MG63 (cell line): ENCODE data around the gene INKA1. TPM values are rescaled to one million over a fixed set of nuclear protein-coding genes. Genes with fewer than 3 reads are reported as not detected.
A peak's percentile ranks its signal among the peaks of the same experiment; 100 is the strongest.
"Not testable (repeated sequence)": the region's sequence is repeated elsewhere in the genome, so short reads cannot be mapped to it uniquely, and the experiment has no call there.

Experiments used
- DNase-seq: peaks from one replicate; pipeline ENCODE4 v3.0.0-alpha.2; 2020
- H3K27me3 ChIP-seq: fragments of 250-450 bp; sonication (Bioruptor Pico); 2 replicates; pipeline ENCODE4 v1.5.1; 2020; ENCODE audit warnings: mild to moderate bottlenecking, moderate library complexity
- H3K36me3 ChIP-seq: fragments of 250-450 bp; sonication (Bioruptor Pico); 2 replicates; pipeline ENCODE4 v1.5.1; 2020; ENCODE audit warnings: mild to moderate bottlenecking, moderate library complexity
- H3K4me3 ChIP-seq: fragments of 250-450 bp; sonication (Bioruptor Pico); 2 replicates; pipeline ENCODE4 v1.5.1; 2020; ENCODE audit warnings: mild to moderate bottlenecking, moderate library complexity
- H3K9me3 ChIP-seq: fragments of 250-450 bp; sonication (Bioruptor Pico); 2 replicates; pipeline ENCODE4 v1.5.1; 2020; ENCODE audit warnings: mild to moderate bottlenecking, moderate library complexity
- total RNA-seq: library from RNA; depleted of rRNA; stranded (reverse); fragments of >200 nt; shearing (Covaris generic); gene quantifications from 2 replicates; pipeline ENCODE4 v1.2.3, GENCODE V29; 2014; ENCODE audit warnings: low replicate concordance

Gene INKA1
- total RNA-seq, 1 experiment from 2014 or later = 3.2 TPM

DNA sequence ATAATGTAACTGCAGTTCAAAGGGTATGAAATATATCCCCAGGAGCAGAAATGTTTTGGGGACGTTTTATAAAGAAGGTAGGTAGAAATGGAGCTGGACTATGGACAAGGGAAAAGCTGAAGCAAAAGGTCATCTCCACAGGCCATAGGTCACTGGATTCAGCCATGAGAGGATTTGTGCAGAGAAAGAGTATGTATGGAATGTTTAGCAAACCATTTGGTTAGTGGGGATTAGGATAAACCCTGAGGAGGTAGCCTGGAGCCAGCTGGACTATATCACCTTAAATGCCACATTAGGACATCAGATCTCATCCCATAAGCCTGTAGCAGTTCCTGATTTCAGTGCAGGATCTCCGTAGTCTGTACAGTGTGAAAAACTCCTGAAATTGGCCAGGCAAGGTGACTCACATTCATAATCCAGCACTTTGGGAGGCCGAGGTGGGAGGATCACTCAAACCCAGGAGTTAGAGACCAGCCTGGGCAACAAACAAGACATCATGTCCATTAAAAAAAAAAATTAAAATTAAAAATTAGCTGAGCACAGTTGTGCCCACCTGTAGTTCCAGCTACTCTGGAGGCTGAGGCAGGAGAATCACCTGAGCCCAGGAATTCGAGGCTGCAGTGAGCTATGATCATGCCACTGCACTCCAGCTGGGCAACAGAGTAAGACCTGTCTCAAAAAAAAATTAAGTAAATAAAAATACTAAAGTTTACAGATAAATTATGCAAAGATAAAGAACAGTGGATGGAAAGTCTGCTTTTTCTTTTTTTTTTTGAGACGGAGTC is 21.5 kb upstream of the INKA1 start:
- no peaks in the 10 kb centered on the region for H3K9me3 ChIP-seq
- H3K4me3 ChIP-seq = no peak overlapping the region
- DNase-seq = no peak
- H3K27me3 ChIP-seq = no peaks in the 10 kb centered on the region
- peaks cover 4% of the 10 kb centered on the region; the same call in 1 of the 2 replicates for H3K36me3 ChIP-seq

DNA sequence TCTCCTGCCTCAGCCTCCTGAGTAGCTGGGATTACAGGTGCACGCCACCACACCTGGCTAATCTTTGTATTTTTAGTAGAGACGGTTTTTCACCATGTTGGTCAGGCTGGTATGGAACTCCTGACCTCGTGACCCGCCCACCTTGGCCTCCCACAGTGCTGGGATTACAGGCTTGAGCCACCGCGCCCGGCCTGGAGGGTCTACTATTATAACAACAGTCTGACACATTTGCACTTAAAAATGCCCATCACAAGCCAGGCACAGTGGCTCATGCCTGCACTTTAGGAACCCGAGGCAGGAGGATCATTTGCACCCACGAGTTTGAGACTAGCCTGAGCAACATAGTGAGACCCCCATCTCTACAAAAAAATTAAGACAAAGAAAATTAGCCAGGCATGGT is 20.8 kb upstream of the INKA1 start:
- H3K36me3 ChIP-seq, H3K27me3 ChIP-seq, DNase-seq, H3K4me3 ChIP-seq, H3K9me3 ChIP-seq: not testable (repeated sequence)

DNA sequence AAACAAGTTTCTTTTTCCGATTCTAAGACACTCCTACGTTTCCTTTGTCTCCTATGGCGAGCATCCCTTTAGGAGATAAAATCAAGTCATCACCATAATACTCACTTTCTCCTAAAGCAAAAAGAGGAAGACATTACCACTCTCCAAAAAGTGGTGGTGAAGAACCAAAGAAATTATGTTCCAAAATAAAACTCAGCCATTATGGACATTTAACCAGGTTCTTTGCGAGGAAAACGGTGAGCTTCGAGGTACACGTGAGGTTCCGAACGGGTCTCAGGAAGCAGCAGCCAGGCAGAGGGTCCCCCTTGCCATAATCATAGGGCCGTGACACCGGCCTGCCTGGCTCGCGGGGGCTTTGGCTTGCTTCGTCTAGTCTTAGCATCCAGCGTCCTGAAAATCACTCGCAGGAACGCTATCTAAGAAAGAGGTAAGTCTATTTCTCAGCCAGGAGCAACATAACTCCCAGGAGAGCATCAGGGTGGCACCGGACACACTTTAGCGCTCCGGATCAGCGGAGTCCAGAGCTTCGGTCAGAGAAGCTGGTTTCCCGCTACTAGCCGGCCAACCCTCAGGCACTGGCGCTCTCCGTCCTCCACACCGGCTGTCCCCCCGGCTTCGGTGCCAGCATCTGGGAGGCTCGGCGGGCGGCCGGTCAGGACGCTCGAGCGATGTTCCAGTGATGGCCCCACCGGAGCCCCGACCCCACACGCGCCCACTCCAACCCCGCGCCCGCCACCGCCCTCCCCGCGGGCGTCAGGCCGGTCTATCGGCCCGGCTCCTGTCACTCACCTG is 17.3 kb upstream of the INKA1 start:
- Histone ChIP-seq H3K9me3 (no peaks in the 10 kb centered on the region), H3K27me3 (no peaks in the 10 kb centered on the region), H3K4me3 (peak overlapping the region; percentile 92), H3K36me3 (peaks cover 4% of the 10 kb centered on the region; the same call in 1 of the 2 replicates)
- peak; percentile 30 for DNase-seq

DNA sequence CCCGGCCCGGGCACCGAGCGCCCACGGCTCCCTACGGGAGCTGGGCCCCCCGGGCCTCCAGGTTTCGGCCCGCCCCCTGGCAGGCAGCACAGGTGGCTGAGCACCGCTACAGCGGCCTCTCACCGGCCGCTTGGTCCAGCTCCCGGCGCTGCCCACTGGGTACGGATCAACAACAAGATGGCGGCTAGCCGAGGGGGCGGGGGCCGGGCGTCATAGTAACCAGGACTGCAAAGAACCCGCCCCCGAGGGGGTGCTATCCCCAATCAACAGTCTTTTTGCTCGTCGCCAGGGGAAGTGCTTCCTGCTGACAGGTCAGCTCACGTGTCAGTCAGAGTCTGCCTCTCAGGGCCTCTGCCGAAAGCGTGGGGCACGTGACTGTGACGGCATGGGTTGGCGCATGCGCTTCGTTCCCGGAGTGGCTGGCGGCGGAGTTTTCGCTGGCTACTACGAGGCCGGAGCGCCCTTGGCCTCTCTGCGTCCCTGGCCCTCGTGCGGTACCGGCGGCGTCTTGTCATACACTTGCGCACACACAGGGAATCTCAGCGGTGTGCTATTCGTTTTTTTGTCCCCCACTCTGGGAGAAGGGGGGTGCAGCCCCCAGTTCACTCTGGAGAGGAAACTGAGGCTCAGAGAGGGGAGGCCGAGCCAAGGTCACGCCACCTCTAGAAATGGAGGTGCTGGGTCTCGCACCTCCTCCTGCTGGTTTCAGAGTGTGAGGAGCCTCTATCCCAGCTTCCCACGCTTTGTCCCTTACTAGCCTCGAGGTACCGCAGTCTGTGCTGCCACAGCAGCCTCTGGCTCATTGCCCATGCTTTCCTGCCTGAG is 16.5 kb upstream of the INKA1 start, which contains the start of gene IP6K1:
Gene IP6K1 (minus strand): TSS at position 186 of the 825 bp plus-strand sequence. CDS start 38,502 bp downstream, outside the sequence.
- no peaks in the 10 kb centered on the region for H3K9me3 ChIP-seq
- no peaks in the 10 kb centered on the region for H3K27me3 ChIP-seq
- peak; percentile 99 for DNase-seq
- H3K4me3 ChIP-seq = peak within 1 kb of the TSS; percentile 92
- peaks cover 4% of the 10 kb centered on the region; the same call in 1 of the 2 replicates for H3K36me3 ChIP-seq

DNA sequence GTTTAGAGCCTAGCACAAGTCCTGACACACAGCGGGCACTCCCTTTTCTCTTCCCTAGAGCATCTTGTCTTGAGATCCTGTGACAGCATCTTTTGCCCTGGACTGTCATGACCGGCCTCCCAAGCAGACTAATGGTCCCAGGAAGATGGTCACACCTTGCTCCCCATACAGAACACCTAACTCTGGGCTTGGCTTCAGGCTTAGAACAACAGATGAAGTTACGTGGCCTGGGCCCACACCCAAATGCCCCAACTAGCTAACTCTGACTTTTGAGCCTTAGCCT is 15.9 kb upstream of the INKA1 start:
- Histone ChIP-seq H3K36me3 (peaks cover 4% of the 10 kb centered on the region; the same call in 1 of the 2 replicates), H3K27me3 (no peaks in the 10 kb centered on the region), H3K9me3 (no peaks in the 10 kb centered on the region), H3K4me3 (peak overlapping the region; percentile 92)
- no peak for DNase-seq

DNA sequence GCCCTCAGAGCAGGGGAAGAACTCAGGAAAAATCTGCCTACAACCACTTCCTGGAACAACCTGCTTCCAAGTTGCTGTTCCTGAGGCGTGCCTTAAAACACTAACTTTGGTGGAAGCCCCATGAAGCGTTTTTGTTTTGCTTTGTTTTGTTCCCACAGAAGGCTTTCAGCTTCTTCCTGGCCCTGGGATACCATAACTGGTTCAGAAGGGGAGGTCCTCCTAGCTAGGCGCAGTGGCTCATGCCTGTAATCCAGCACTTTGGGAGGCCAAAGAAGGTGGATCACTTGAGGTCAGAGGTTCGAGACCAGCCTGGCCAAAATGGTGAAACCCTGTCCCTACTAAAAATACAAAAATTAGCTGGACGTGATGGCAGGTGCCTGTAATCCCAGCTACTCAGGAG is 15.5 kb upstream of the INKA1 start:
- Histone ChIP-seq H3K4me3 (no peak overlapping the region), H3K36me3 (peaks cover 4% of the 10 kb centered on the region; the same call in 1 of the 2 replicates), H3K27me3 (no peaks in the 10 kb centered on the region), H3K9me3 (no peaks in the 10 kb centered on the region)
- DNase-seq = no peak

DNA sequence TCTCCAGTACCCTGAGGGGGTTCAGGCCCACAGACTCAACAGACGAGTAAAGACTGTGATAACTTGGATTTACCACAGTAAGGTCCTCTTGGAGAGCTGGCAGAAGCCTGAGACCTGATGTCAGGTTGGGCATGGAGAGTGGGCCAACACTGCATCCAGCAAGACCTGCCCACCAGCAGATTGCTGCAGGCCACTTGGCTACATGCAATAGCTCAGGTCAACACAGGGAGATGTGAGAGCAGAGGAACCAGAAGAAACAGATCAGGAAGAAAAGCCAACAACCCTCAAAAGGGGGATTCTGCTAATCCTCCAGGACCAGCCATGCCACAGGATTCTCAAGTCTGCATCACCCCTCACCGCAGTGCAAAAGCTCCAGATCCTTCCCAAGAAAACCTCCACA is 15.0 kb upstream of the INKA1 start:
- no peak for DNase-seq
- Histone ChIP-seq H3K27me3 (no peaks in the 10 kb centered on the region), H3K9me3 (no peaks in the 10 kb centered on the region), H3K36me3 (peaks cover 4% of the 10 kb centered on the region; the same call in 1 of the 2 replicates), H3K4me3 (no peak overlapping the region)

DNA sequence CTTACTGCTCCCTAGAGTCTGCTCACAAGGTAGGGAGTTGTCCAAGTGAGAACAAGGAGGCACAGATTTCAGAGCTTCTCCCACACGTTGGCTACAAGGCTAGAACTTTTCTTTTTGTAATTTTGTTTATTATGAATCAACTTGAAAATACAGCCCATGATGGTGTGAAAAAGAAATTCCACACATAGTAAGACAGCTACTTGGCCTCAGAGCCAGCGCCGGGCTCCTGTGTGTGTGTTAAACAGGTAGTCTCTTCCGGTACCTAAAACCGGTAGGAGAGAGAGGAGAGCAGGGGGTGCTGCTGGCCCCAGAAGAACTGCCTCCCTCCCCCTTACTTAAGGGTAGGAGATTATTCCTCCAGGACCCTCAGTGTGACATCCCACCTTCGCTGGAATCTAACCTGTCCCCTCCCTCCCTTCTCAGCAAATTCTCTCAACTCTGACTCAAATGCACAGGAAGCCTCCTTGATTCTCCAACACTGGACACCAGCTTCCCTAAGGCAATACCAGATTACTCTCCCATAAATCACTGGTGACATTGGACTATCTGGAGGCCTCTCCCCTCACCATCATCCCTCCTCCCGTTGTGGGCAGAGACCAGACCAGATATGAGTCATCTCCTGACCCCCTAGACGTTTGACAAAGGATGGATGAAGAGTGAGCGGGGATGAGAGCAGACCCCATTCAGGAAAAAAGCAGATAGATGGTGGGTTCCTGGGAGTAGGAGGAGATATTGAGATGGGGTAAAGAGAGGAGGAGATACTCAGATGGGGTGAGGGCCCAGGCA is 12.2 kb upstream of the INKA1 start:
- Histone ChIP-seq H3K27me3 (no peaks in the 10 kb centered on the region), H3K4me3 (no peak overlapping the region), H3K9me3 (no peaks in the 10 kb centered on the region), H3K36me3 (no peaks in the 10 kb centered on the region)
- no peak for DNase-seq

DNA sequence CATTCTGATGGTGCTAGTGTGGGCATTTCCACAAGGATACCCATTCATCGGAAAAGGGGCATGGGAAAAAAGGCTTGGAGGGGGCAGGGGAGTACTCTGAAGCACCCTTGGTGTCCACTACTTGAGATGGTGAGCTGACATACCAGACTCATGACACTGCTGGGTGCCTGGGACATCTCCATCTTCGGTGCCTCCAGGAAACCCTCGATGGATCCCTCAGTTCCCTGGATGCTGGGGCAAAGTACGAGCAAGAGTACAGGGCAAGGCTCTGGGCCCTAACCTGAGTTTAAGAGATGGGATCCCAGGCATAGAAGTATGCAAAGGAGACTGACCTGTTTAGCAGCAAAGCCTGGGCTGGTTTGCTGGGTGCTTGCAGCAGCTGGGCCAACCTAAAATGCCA is 11.5 kb upstream of the INKA1 start:
- H3K4me3 ChIP-seq = no peak overlapping the region
- H3K9me3 ChIP-seq = no peaks in the 10 kb centered on the region
- H3K27me3 ChIP-seq = no peaks in the 10 kb centered on the region
- DNase-seq = no peak
- H3K36me3 ChIP-seq = no peaks in the 10 kb centered on the region

DNA sequence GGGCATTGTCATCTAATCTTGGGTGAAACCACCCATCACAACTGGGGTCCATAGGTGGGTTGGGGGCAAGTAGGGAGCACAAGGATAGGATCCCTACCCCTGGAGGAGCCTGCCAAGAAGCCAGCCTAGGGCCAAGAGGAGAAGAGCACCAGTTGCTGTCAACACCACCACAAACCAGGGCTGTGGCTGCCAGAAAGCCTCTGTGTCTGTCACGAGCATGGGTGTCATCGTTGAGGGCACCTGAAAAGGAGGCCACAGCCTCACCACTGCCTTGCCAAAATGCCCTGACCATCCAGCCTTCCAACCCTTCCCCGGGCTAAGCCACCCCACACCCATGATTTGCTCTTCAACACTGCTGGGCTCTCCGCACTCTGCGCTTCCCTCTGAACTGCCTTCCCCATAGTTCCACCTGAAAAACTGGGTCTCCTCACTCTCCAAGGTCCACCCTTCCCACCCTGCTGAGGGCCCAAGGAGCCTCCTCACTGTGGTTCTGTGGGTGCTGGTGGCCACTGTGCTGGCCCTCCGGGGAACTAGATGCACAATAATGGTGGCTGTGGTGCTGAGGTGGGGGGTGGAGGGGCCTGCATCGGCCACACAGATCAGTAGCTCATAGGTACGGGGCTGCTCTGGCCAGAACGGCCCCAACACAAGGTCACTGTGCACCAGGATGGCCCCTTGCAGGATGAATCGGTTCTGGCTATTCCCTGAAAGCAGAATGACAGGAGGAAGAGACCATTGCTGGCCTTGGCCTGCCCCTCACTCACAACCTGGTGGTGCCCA is 10.5 kb upstream of the INKA1 start:
- Histone ChIP-seq H3K4me3 (no peak overlapping the region), H3K36me3 (no peaks in the 10 kb centered on the region), H3K9me3 (no peaks in the 10 kb centered on the region), H3K27me3 (no peaks in the 10 kb centered on the region)
- DNase-seq = no peak

DNA sequence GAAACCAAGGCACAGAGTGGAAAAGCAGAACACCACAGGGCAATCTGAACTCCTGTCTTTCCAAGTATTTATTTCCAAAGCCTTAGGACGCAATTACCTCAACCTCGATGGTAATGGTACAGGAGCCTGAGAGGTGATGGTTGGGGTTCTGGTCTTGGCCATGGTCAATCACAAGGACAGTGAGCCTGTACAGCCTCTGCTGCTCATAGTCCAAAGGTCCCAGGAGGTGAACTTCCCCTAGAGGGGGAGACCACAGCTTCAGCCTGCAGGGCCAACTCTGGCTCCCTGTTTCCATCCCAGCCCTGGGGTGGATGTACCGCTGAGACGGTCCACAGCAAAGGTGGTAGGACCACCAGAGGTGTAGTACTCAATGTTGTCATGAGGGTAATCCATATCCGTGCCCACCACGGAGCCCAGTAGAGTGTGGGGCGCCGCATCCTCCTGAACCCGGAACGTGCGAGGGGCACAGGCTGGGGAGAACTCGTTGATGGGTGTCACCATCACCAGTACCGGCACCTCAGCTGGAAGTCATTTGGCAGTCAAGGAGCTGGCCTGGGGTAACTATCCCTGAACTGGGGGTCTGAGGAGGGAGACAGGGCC is 9.5 kb upstream of the INKA1 start:
- Histone ChIP-seq H3K4me3 (no peak overlapping the region), H3K9me3 (no peaks in the 10 kb centered on the region), H3K27me3 (no peaks in the 10 kb centered on the region), H3K36me3 (no peaks in the 10 kb centered on the region)
- no peak for DNase-seq

DNA sequence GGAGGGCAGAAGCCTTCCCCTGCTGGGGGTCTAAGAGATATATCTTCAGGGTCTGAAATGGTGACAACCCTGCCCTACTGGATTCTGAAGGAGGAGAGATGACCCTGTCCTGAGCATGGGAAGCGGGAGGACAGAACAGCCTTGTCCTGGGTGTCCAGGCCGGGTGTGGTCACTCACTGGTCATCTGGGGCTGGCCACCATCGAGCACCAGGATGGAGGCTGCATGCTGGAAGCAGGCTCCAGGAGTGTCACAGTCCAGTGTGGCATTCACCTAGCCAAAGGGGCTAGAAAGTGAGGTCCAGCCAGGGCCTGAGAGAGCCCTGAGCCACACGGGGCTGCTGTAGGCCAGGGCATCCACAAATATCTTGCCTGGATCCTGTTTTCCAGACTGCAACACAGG is 8.6 kb upstream of the INKA1 start:
- H3K36me3 ChIP-seq = no peaks in the 10 kb centered on the region
- H3K9me3 ChIP-seq = no peaks in the 10 kb centered on the region
- no peak for DNase-seq
- H3K27me3 ChIP-seq = no peaks in the 10 kb centered on the region
- no peak overlapping the region for H3K4me3 ChIP-seq

DNA sequence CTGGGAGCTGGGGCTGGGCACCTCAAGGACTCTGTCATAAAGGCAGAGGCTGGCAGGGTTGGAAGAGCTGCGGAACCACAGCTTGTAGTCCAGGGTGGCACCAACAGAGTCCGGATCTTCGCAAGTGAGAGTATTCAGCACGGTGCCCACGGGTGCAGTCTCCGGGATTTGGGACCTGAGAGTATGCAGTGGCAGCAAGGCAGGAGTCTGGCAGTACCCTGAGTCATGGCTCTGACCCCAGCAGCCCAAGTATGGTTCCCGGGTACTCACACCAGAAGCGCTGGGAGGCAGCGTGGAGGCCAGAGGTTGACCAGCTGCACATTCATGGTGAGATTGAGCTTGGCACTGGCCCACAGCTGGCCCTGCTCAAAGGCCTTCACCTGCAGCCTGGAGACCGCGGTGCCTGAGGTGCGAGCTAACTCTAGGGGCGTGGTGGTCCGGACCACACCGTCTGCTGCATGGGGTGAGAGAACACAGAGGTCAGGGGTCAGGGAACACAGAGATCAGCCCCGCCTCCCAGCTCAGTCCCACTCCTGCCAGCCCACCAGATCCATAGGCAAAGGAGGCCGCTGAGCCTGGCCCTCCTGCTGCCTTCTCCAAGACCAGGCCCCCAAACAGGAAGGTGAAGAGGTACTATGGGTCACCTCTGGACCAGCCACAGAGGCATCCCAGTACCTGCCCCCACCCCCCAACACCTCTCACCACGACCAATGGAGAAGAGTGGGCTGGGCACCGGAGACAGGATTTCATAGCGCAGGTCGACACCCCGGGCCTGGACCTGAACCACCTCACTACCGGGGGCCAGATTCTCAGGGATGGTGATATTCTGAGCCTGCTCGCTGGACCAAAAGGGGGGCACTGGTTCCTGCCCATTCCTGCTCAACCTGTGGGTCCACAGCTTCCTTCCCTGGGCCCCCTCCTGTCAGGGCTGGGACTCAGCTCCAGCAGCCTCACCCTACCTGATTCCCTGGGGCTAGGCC is 7.8 kb upstream of the INKA1 start:
- no peaks in the 10 kb centered on the region for H3K27me3 ChIP-seq
- DNase-seq = no peak
- no peaks in the 10 kb centered on the region for H3K9me3 ChIP-seq
- H3K4me3 ChIP-seq = no peak overlapping the region
- no peaks in the 10 kb centered on the region for H3K36me3 ChIP-seq

DNA sequence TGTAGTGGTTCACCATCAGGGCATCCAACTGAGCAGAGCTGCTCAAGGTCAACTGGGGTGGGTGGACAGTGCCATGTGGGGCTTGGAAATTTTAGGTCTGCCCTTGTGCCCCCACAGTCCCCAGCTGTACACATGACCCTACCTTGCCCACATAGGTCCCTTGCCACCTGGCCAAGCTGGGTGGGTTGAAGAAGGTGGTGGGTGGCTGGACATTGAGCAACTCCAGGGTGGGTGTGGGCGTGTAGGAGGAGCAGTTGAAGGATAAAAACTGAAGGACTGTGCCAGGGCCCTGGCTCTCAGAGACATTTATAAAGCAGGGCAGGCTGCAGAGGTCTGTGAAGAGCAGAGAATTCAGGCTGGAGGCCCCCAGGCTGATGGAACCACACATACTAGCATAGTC is 4.0 kb upstream of the INKA1 start:
- H3K4me3 ChIP-seq = no peak overlapping the region
- no peak for DNase-seq
- no peaks in the 10 kb centered on the region for H3K27me3 ChIP-seq
- H3K9me3 ChIP-seq = no peaks in the 10 kb centered on the region
- no peaks in the 10 kb centered on the region for H3K36me3 ChIP-seq
